ENCODE measurements around the gene ZNF513. TPM values are rescaled to one million over a fixed set of nuclear protein-coding genes. Genes with fewer than 3 reads are reported as not detected.

The ZNF513 gene
- total RNA-seq, 1 donor from 2014 or later: 17.4 TPM

DNA sequence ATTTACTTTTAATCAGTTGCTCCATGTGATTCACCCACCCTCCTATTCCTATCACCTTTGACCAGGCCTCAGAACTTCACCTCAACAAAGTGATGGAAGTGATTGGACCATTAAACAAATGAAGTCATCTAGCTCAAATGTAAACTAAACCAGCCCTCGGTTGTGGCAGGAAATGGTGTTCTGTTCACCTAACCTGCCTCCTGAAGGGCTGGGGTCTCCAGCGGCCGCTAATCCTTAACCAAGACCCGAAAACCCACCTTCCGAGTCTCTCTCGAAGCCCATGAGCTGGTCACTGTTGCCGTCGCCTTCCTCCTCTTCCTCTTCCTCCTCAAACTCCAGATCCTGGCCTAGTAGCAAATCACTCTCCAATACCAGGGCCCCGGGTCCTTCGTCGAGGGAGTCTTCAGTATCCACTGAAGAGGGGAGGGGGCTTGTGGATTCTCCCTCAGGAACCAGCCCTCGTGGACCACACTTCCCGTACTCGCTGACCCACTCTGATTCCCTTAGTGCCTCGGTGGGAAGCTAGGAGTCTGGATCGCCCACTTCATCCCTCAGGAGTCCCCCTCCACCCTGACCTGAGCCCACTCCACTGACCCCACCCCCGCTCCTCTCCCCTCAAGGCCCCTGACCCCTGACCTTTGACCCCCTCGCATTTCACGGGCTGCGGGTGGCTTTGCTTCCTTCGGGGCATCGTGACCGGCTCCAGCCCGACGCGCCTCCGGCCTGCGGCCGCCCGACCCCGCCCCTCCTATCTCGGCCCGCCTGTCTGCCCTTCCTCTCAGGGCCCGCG, 503 bp downstream of the ZNF513 start:
- peaks cover 20% of the 10 kb centered on the region for H3K4me1 ChIP-seq
- peak overlapping the region; percentile 89 for H3K27ac ChIP-seq
- intact Hi-C loops (cut with DNase I): no loop called here
- DNase-seq (ENCODE audit: extremely low spot score in 2 of 2): no peak
- H3K9me3 ChIP-seq: no peaks in the 10 kb centered on the region
- TF ChIP-seq POLR2A (IDR thresholded peaks at IDR 0.05) (no peak), CTCF (IDR thresholded peaks at IDR 0.05) (no peak)
- peak overlapping the region; percentile 77 to 84 for H3K4me3 ChIP-seq
- H3K36me3 ChIP-seq: peaks cover 0 to 64% of the 10 kb centered on the region in 2 donors
- H3K27me3 ChIP-seq: no peaks in the 10 kb centered on the region

DNA sequence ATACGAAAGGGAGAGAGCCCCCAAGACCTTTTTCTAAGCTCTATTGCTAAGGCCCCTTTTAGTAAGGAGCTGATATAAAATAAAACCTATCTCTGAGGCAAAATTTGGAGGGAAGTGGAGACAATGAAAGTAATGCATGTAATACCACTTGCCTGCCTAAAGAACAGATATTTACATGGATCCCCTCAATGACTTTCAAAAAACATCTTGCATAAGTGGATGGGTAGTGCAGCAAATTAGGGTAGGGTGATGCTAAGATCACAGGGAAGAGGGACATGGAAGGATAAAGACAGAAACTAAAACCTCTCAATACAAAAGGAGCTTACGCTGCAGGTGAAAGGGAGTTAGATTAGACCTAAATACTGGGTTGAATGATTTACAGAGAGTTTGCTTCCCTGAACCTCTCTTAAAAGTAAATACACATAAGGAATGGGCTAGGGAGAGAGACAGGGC, 1.1 kb downstream of the ZNF513 start:
- Histone ChIP-seq H3K36me3 (peaks cover 0 to 64% of the 10 kb centered on the region in 2 donors), H3K4me3 (peak overlapping the region; percentile 77 to 84), H3K4me1 (peaks cover 20% of the 10 kb centered on the region), H3K27me3 (no peaks in the 10 kb centered on the region), H3K27ac (peak overlapping the region; percentile 89), H3K9me3 (no peaks in the 10 kb centered on the region)
- intact Hi-C loops (cut with DNase I): no loop called here
- TF ChIP-seq POLR2A (IDR thresholded peaks at IDR 0.05): no peak
- no peak for TF ChIP-seq CTCF (IDR thresholded peaks at IDR 0.05)
- no peak for TF ChIP-seq POLR2AphosphoS5 (IDR thresholded peaks at IDR 0.05; ENCODE audit: insufficient read depth in 1 of 2, low read depth in 1 of 2)
- no peak for DNase-seq (ENCODE audit: extremely low spot score in 2 of 2)

- no peaks in the 10 kb centered on the region for H3K27me3 ChIP-seq
- no peak for TF ChIP-seq CTCF (IDR thresholded peaks at IDR 0.05)
- TF ChIP-seq POLR2A (IDR thresholded peaks at IDR 0.05): no peak
- no peak for TF ChIP-seq POLR2AphosphoS5 (IDR thresholded peaks at IDR 0.05; ENCODE audit: insufficient read depth in 1 of 2, low read depth in 1 of 2)
- H3K4me3 ChIP-seq: no peak overlapping the region
- intact Hi-C loops (cut with DNase I): no loop called here
- peaks cover 20% of the 10 kb centered on the region for H3K4me1 ChIP-seq
- H3K36me3 ChIP-seq: peaks cover 0 to 67% of the 10 kb centered on the region in 2 donors
- H3K27ac ChIP-seq: no peak overlapping the region
- no peaks in the 10 kb centered on the region for H3K9me3 ChIP-seq
- DNase-seq (ENCODE audit: extremely low spot score in 2 of 2): no peak
Measured at GRCh38 chr2:27378809-27379290, 1.7 kb downstream of the ZNF513 start.

GRCh38 chr2:27378096-27378808, 2.3 kb downstream of the ZNF513 start:
- Histone ChIP-seq H3K4me1 (peaks cover 20% of the 10 kb centered on the region), H3K36me3 (peaks cover 0 to 67% of the 10 kb centered on the region in 2 donors), H3K9me3 (no peaks in the 10 kb centered on the region), H3K27ac (no peak overlapping the region), H3K4me3 (no peak overlapping the region), H3K27me3 (no peaks in the 10 kb centered on the region)
- TF ChIP-seq POLR2A (IDR thresholded peaks at IDR 0.05) (no peak), POLR2AphosphoS5 (IDR thresholded peaks at IDR 0.05; ENCODE audit: insufficient read depth in 1 of 2, low read depth in 1 of 2) (peak in 1 of 2 donors; percentile 10)
- no peak for DNase-seq (ENCODE audit: extremely low spot score in 2 of 2)
- intact Hi-C loops (cut with DNase I): no loop called here

DNA sequence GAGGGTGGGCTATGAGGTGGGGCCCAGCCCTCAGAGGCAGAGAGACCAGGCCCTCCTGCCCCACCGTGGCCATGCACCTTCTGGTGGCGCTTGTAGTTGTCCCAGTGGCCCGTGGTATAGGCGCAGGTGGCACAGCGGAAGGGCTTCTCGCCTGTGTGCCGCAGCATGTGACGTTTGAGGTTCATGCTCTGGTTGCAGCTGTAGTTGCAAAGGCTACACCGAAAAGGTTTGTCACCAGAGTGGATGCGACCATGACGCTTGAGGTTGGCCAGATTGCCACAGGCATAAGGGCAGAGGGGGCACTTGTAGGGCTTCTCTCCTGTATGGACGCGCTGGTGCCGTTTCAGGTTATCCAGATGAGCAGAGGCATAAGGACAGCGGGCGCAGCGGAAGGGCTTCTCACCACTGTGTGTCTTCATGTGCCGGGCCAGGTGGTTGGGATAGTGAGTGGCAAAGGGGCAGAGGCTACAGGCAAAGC, 2.9 kb downstream of the ZNF513 start:
- Histone ChIP-seq H3K4me3 (no peak overlapping the region), H3K9me3 (no peaks in the 10 kb centered on the region), H3K27ac (no peak overlapping the region), H3K36me3 (peaks cover 0 to 63% of the 10 kb centered on the region in 2 donors), H3K27me3 (no peaks in the 10 kb centered on the region), H3K4me1 (peaks cover 23% of the 10 kb centered on the region)
- DNase-seq (ENCODE audit: extremely low spot score in 2 of 2): no peak
- intact Hi-C loops (cut with DNase I): no loop called here
- TF ChIP-seq POLR2AphosphoS5 (IDR thresholded peaks at IDR 0.05; ENCODE audit: insufficient read depth in 1 of 2, low read depth in 1 of 2) (no peak), POLR2A (IDR thresholded peaks at IDR 0.05) (no peak), CTCF (IDR thresholded peaks at IDR 0.05) (no peak)

Data from vagina (tissue), 2 donors.